Astrocyte (in vitro differentiated cells and primary cell): ENCODE measurements around the gene EXD1.

Experiments used
- CTCF ChIP-seq: IDR thresholded peaks from 2 replicates; pipeline ENCODE4 v1.5.1; 2011; ENCODE audit warnings: low read depth, mild to moderate bottlenecking, inconsistent platforms, low read length, moderate library complexity; ENCODE audit not compliant: insufficient read depth
- EZH2 ChIP-seq: IDR thresholded peaks from 2 replicates; pipeline ENCODE4 v1.6.1; 2012; ENCODE audit warnings: mild to moderate bottlenecking, low read length, inconsistent platforms; ENCODE audit not compliant: insufficient read depth

- TF ChIP-seq CTCF, result no peak
- TF ChIP-seq EZH2, result no peak
Observed at GRCh38 chr15:41203395-41203794, 27.2 kb downstream of the EXD1 start.
